ENCODE data around the gene MGAT4A. TPM values are rescaled to one million over a fixed set of nuclear protein-coding genes. Genes with fewer than 3 reads are reported as not detected.

Gene MGAT4A
- polyA plus RNA-seq, 2 of the 4 experiments (the other 2 are of a cell fraction): 0.61 to 2.6 TPM

DNA sequence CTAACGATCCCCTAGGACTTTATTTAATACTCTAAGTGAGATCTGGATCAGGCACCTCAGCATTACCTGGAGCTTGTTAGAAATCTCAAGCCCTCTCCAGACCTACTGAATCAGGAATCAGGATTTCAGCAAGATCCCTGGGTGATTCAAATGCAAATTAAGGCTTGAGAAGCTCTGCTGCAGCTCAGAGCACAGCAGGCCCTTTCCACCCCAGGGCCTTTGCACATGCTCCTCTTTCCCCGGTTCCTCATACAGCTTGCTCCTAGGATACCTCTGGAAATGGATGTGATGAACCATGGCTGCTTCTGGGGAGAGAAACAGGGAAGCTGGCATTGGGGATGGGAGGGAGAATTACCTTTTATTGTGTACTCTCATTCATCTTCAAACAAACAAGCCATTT lies 40.3 kb upstream of the MGAT4A start:
- no peak for DNase-seq (ENCODE audit: low read depth in 1 of 2, low spot score in 1 of 2)
- ATAC-seq: no peak
- WGBS (ENCODE audit: missing lambda C conversion rate): 76% methylated on average over 2 of the region's 2 CpGs
- no peaks in the 10 kb centered on the region for H3K9me3 ChIP-seq
- H3K4me1 ChIP-seq: peaks cover 13% of the 10 kb centered on the region; the same call in 2 of the 3 replicates
- H3K4me2 ChIP-seq: no peak overlapping the region
- no peak overlapping the region for H3K4me3 ChIP-seq
- TF ChIP-seq CHD4 (IDR thresholded peaks at IDR 0.05; ENCODE audit: borderline replicate concordance): no peak
- TF ChIP-seq POLR2AphosphoS2 (conservative IDR thresholded peaks at IDR 0.05; ENCODE audit: low read length): no peak
- no peak for TF ChIP-seq CHD2 (IDR thresholded peaks at IDR 0.05; ENCODE audit: low read length, partially characterized antibody)
- no peak for TF ChIP-seq NPAS2 (CRISPR knock-in tag; IDR thresholded peaks at IDR 0.05; ENCODE audit: borderline replicate concordance)
- no peak for TF ChIP-seq KDM1A (IDR thresholded peaks at IDR 0.05; ENCODE audit: low read depth)
- no peak for TF ChIP-seq MAFK (IDR thresholded peaks at IDR 0.05; ENCODE audit: partially characterized antibody)
- no peak for TF ChIP-seq CBX8 (IDR thresholded peaks at IDR 0.05)
- TF ChIP-seq, protein P1, sequence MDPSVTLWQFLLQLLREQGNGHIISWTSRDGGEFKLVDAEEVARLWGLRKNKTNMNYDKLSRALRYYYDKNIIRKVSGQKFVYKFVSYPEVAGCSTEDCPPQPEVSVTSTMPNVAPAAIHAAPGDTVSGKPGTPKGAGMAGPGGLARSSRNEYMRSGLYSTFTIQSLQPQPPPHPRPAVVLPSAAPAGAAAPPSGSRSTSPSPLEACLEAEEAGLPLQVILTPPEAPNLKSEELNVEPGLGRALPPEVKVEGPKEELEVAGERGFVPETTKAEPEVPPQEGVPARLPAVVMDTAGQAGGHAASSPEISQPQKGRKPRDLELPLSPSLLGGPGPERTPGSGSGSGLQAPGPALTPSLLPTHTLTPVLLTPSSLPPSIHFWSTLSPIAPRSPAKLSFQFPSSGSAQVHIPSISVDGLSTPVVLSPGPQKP (IDR thresholded peaks at IDR 0.05; ENCODE audit: low read depth, low read length): no peak
- no peak for TF ChIP-seq EHMT2 (IDR thresholded peaks at IDR 0.05; ENCODE audit: low read depth)
- TF ChIP-seq POLR2A (IDR thresholded peaks at IDR 0.05; ENCODE audit: low read length): no peak
- no peak for TF ChIP-seq FOSB (CRISPR knock-in tag; IDR thresholded peaks at IDR 0.05)
- TF ChIP-seq RARB (CRISPR knock-in tag; IDR thresholded peaks at IDR 0.05): no peak
- TF ChIP-seq JUN (IDR thresholded peaks at IDR 0.05): no peak
- TF ChIP-seq TP53 (CRISPR knock-in tag; IDR thresholded peaks at IDR 0.05): no peak
- no peak for TF ChIP-seq EP300 (IDR thresholded peaks at IDR 0.05)
- TF ChIP-seq ZFP36 (IDR thresholded peaks at IDR 0.05; ENCODE audit: borderline replicate concordance, partially characterized antibody): no peak
- TF ChIP-seq KDM5A (IDR thresholded peaks at IDR 0.05): no peak
- TF ChIP-seq, protein P2, sequence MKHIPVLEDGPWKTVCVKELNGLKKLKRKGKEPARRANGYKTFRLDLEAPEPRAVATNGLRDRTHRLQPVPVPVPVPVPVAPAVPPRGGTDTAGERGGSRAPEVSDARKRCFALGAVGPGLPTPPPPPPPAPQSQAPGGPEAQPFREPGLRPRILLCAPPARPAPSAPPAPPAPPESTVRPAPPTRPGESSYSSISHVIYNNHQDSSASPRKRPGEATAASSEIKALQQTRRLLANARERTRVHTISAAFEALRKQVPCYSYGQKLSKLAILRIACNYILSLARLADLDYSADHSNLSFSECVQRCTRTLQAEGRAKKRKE (CRISPR knock-in tag; IDR thresholded peaks at IDR 0.05; ENCODE audit: low read depth): no peak
- no peak for TF ChIP-seq HOXB13 (CRISPR knock-in tag; IDR thresholded peaks at IDR 0.05; ENCODE audit: low read depth)
- TF ChIP-seq, protein P3, sequence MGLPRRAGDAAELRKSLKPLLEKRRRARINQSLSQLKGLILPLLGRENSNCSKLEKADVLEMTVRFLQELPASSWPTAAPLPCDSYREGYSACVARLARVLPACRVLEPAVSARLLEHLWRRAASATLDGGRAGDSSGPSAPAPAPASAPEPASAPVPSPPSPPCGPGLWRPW (IDR thresholded peaks at IDR 0.05): no peak
- no peak overlapping the region for H3K27ac ChIP-seq
- no peak for FAIRE-seq
- CTCF ChIA-PET: interaction anchor here (0.6 to 1.5 kb wide), 2 partner anchors 24 to 863 kb away, joined by 4 to 5 read pairs; no protein-coding TSS in a partner anchor
- POLR2A ChIA-PET: no interaction called here

DNA sequence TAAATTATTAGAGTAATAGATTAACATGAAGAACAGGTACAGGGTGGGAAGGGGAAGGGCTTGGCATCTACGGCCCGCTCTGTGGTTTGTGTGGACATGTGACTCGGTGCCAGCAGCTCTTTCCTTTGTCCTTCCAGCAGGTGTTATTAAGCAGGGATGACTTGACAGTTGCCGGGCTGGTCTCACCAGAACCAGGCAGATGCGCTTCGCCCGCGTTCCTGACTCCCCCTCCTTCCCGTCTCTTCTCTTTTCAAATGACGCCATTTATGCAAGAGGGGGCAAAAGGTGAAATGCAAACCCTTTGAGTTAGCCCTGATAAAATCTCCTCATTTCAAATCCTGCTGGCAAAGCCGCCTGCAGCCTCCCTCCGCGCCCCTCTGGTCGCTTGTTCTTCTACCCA lies 38.9 kb upstream of the MGAT4A start:
- Histone ChIP-seq H3K4me3 (no peak overlapping the region), H3K4me2 (no peak overlapping the region), H3K27ac (no peak overlapping the region), H3K4me1 (peaks cover 13% of the 10 kb centered on the region; the same call in 2 of the 3 replicates), H3K9me3 (no peaks in the 10 kb centered on the region)
- FAIRE-seq: no peak
- DNase-seq (ENCODE audit: low read depth in 1 of 2, low spot score in 1 of 2): no peak
- no peak for TF ChIP-seq RFX5 (IDR thresholded peaks at IDR 0.05)
- no peak for TF ChIP-seq ZSCAN20 (CRISPR knock-in tag; IDR thresholded peaks at IDR 0.05)
- TF ChIP-seq ZFP36 (IDR thresholded peaks at IDR 0.05; ENCODE audit: borderline replicate concordance, partially characterized antibody): no peak
- no peak for TF ChIP-seq JUN (IDR thresholded peaks at IDR 0.05)
- TF ChIP-seq, protein P3 (IDR thresholded peaks at IDR 0.05): no peak
- 90% methylated on average over 14 of the region's 14 CpGs for whole genome bisulfite sequencing (ENCODE audit: missing lambda C conversion rate)
- POLR2A ChIA-PET: no interaction called here
- CTCF ChIA-PET: no interaction called here
- no peak for ATAC-seq

DNA sequence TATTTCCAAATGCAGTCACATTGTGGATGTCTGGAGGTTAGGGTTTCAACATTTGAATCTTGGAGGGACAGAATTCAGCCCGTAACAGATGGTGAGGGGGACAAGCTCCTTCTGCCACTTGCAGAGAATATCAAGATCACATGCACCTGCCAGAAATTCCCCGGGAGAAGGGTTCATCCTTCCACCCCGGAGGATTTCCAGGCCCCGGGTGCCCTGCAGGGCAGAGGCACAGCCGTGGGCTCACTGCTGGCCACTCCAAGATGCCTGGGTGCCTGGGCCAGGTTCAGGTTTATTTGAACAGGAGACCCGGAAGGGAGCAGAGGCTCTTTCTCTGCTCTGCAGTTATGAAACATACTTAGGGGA lies 38.2 kb upstream of the MGAT4A start:
- FAIRE-seq: no peak
- Histone ChIP-seq H3K4me1 (peaks cover 13% of the 10 kb centered on the region; the same call in 2 of the 3 replicates), H3K9me3 (no peaks in the 10 kb centered on the region), H3K4me3 (no peak overlapping the region), H3K4me2 (no peak overlapping the region), H3K27ac (no peak overlapping the region)
- no peak for TF ChIP-seq ZC3H11A (IDR thresholded peaks at IDR 0.05)
- TF ChIP-seq TP53 (CRISPR knock-in tag; IDR thresholded peaks at IDR 0.05): no peak
- WGBS (ENCODE audit: missing lambda C conversion rate): 67% methylated on average over 6 of the region's 6 CpGs
- ChIA-PET POLR2A (no interaction called here), CTCF (no interaction called here)
- DNase-seq (ENCODE audit: low read depth in 1 of 2, low spot score in 1 of 2): no peak
- ATAC-seq: no peak

Data from A549 (cell line).